GM18519 (cell line): ENCODE data around the gene ESPNL.
A peak's percentile ranks its signal among the peaks of the same experiment; 100 is the strongest.

Experiments
- ATAC-seq: cut with Tn5 transposase; IDR thresholded peaks from one replicate; pipeline ENCODE4 v1.9.1; 2021; ENCODE audit warnings: mild to moderate bottlenecking, moderate library complexity; ENCODE audit not compliant: unreplicated experiment, low FRiP score

Gene ESPNL

DNA sequence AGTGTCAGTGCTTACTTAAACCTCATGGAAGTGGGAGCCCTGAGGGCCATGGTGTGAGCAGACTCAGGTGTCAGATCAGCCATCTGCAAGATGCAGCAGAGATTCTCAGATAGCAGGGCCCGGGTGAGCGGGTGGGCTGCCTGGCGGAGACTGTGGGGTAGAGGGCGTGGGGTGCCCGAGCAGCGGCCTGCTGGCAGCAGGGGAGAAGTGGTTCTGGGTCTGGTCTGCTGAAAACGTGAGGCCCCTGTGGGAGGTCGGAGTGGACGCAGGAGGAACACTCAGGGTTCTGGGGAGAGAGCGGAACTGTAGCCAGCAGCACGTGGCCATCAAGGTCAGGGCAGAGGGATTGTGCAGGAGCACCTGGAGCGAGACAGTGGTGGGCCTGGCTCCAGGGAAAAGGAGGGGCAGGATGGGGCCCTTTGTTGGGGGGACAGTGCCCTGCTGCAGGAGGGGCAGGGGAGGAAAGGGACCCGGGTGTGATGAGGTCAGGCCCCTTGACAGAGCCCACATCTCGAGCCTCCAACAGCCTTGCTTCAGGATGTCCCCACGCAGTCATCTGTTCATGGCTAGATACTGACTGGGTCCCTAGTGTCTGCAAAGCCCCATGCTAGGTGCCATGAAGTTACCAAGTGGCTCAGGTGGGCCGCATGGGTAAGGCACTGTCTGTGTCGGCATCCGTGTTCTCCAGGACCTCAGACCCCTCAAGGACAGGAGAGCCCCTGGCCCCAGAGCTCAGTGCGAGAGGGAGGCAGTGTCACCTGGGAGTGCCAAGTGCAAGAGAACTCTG is 2.7 kb upstream of the ESPNL start:
- ATAC-seq: no peak

DNA sequence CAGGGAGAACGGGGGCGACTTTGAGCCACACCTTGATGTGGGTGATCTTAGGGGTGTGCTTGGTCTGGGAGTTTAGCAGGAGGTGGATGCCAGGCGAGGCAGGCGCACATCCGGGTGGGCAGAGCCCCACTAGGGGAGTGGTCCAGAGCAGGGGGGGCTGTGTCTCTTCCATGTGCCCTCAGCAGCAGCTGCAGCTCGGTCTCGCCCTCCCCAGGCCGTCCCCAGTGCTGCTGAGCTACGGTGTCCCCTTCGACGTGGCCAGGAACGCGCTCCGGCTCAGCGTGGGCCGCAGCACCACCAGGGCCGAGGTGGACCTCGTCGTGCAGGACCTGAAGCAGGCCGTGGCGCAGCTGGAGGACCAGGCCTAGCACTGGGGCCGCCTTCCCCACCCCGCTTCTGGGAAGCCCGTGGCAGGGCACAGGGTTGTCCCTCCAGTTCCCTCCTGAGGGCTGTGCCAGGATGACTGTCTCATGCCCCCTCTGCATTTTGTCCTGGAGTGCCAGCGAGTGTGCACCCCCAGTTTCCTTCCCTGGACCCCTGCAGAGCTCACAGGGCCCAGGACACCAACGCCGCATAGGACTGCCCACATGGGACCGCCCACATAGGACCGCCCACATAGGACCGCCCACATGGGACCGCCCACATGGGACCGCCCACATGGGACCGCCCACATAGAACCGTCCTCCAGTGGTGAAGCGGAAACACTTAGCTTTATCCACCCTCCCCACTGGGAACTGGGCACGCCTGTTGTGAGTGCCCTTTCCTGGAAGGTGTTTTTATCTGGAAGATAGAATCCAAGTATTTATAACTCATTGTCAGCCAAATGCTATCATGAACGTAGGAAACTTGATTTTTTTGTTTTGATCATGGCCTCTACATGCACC is 1.9 kb upstream of the ESPNL start:
- no peak for ATAC-seq

GRCh38 chr2:238098901-238099713 is 1.0 kb upstream of the ESPNL start:
- ATAC-seq: no peak

DNA sequence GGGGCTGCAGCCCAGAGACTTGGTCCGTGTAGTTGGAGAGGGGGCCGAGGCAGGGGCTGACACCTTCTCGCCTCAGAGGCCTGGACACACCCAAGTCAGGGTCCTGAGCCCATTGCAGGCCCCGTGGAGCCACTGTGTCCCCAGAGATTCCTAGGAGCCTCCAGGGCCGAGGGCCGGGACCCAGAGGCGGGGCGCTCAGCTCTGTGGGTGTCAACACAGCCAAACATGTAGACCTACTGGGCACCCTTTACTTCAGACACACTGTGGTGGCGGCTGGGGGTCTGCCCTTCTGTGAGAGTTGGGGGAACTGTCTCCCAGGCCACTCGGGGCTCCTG is 459 bp upstream of the ESPNL start:
- no peak for ATAC-seq

DNA sequence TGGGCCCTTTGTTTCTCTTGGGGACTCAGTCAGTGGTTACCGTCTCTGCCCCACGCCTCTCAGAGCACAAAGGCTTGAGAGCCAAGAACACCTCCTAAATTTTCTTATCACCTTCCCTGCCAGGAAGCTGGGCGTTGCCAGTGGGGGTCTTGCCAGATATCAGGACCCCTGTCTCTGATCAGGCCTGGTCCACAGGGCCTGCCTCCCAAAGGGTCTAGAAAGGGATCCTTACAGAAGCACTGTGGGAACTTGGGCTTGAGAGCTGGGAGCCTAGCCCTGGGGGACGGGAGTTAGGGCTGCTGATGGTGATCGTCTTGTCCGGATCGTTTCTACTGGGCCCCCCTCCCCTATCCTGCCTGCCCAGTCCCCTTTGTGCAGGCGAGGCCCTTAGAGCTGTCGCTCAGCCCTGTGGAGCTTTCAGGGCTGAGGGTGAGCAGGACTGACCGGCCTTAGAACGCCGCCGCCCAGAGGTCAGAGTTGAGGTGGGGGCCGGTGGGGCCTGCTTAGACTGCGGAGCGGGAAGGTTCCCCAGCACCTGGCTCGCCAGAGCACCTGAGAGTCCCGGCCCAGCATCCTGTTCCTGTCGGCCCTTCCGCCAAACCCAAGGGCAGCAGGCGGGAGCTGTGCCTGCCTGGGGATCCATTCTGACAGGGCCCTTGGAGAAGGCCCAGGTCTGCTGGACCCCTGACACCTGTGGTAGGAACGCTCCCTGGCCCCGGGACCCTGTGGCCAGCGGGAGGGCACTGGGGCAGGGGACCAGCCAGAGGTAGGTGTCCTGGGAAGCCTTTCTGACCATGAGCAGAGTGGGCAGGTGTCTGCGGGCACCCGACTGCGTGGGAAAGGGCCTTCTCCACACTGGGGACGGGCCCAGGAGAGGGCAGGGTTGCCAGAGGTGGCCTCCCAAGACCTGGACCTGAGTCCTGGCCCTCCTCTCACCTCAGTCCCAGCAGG is 956 bp downstream of the ESPNL start:
- ATAC-seq: no peak

DNA sequence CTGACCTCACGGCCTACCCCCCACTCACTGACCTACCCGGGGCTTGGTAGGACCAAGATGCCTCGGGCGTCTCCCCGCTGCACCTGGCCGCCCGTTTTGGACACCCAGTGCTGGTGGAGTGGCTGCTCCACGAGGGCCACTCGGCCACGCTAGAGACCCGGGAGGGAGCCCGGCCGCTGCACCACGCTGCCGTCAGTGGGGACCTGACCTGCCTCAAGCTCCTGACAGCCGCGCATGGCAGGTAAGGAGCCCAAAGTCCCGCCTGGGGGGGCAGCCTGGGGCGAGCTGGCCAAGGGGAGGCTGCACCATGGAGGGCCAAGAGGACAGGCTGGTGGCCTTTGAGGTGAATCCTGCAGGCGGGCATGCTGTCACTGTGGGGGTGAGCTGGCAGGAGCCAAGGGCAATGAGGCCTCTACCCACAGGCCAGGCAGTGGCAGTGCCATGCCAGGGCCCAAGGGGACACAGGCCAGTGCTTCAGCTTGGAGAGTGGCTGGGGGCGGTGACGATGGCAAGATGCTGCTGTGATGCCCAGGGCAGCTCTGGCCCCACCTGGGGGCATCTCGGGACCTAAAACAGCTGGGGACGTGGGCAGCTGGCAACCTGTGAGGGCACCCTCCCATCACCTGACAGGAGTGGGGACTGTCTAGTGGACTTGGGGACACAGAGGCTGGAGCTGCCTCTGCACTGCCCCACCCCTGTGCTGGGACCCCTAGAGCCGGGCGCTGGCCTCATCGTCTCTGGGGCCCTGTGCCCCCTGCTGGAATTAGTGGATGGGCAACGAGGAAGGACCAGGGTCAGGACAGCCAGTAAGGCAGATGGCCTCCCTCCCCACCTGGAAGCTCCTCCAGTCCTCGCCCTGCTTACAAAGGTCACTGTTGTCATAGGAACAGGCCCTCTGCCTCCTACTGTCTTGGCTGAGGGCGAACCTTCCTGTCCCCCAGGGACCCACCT is 2.0 kb downstream of the ESPNL start:
- no peak for ATAC-seq

GRCh38 chr2:238102865-238103264 is 2.7 kb downstream of the ESPNL start:
- no peak for ATAC-seq

DNA sequence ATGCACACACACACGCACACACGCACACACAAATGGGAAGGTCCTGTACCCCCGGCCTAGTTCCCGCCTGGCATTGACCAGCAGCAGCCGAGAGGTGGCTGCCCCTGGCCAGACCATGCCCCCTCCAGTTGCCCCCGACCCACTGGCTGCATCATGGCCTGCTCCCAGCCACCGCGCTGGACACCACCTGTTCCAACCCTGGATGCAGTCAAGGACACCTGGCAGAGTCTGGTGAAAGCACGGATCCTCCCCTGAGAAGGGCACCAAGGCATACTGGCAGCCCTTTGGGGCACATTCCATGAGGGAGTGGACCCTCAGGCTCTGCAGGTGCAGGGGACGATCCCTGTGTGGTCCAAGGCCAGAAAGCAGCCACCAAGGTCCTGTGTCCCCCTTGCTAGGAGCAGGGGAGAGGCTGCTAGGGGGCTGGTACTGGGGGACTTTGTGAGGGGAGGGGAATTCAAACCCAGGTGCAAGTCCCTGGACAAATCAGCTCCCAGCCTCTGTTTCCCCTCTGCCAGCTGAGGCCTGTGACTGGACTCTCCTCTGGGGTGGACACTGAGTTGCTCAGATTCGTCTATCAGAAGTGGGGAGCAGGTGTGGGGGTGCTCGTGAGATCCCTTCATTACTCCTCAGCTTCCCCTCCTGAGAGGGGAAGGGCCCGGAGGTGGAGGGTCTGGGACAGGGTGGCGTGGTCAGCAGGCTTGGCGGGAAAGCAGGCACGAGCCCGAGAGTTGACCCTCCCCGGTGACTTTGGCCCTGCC is 3.5 kb downstream of the ESPNL start:
- no peak for ATAC-seq

GRCh38 chr2:238104226-238104690 is 4.1 kb downstream of the ESPNL start:
- ATAC-seq: no peak

DNA sequence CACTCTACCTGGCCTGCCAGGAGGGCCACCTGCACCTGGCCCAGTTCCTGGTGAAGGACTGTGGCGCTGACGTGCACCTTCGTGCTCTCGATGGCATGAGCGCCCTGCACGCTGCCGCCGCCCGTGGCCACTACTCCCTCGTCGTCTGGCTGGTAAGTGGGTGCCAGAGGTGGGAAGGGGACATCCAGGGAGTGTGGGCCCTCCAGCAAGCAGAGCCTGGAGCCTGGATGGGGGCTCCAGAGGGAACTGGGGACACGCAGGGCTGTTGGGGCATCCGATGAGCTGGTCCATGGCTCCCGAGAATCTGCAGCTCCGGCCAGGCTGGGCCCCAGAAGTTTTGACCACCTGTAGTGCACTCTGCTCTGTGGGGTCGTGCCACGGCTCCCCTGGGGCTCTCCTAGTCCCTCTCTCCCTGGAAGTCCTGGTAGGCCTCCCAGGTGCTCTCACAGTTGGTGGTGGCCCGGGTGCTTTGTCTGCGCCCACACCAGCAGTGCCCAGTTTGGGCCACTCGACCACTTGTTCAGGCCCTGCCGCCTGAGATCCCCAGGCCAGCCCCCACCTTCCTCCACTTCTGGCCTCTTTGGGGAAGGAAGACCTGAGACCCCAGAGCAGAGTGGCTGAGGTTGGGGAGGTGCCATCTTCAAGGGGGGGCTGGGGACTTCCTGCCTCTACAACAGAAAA is 4.7 kb downstream of the ESPNL start:
- ATAC-seq: no peak

DNA sequence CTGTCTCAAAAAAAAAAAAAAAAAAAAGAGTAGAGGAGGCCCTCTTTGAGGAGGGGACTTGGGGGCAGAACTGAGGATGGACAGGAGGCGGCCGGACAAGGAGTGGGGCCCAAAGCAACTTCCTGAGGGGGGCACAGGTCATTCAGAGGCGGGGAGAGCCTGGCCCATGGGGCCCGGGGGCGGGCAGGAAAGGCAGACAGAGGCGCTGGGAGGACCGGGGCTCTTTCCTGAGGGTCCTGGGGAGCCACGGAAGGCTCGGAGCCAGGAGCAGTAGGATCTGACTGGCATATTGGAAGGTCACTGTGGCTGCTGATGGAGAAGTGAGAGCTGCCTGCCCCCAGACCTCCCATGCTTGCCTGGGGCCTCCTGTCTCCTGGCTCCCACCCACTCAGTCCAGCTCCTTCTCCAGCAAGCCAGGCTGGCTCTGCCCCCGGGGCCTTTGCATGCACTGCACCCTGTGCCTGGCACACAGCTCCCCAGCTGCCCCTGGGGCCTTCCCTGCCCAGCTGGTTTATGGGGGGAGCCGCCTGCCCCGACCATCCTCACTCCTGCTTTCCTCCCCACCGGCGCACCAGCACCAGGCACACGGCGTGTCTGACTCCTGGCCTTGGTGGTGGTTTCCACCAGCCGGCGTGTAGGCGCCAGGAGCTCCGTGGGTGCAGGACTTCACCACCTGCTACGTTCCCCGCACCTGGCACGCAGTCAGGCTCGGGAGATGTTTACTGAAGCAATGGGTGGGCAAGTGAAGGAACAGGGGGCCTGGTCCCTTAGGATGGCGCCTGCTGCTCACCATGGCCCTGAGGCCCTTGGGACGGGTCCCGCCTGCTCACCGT is 5.6 kb downstream of the ESPNL start:
- ATAC-seq: no peak

DNA sequence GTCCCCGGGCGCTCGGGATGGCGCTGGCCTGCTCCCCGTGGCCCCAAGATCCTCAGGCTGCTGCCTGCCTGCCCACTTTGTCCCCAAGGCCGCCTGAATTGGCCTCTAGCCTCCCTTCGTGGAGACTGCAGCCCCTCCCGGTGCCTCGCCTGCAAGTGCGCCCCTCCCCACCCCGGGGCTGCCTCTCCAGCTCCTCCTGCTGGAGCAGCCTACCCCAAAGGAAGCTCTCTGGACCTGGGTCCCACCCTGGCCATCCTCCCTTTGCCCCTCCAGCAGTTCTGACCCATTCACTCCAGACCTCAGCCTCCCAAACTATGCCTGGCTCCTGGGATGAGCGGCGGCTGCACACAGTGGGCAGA is 6.2 kb downstream of the ESPNL start:
- ATAC-seq: no peak

GRCh38 chr2:238106698-238107524 is 6.8 kb downstream of the ESPNL start:
- no peak for ATAC-seq

DNA sequence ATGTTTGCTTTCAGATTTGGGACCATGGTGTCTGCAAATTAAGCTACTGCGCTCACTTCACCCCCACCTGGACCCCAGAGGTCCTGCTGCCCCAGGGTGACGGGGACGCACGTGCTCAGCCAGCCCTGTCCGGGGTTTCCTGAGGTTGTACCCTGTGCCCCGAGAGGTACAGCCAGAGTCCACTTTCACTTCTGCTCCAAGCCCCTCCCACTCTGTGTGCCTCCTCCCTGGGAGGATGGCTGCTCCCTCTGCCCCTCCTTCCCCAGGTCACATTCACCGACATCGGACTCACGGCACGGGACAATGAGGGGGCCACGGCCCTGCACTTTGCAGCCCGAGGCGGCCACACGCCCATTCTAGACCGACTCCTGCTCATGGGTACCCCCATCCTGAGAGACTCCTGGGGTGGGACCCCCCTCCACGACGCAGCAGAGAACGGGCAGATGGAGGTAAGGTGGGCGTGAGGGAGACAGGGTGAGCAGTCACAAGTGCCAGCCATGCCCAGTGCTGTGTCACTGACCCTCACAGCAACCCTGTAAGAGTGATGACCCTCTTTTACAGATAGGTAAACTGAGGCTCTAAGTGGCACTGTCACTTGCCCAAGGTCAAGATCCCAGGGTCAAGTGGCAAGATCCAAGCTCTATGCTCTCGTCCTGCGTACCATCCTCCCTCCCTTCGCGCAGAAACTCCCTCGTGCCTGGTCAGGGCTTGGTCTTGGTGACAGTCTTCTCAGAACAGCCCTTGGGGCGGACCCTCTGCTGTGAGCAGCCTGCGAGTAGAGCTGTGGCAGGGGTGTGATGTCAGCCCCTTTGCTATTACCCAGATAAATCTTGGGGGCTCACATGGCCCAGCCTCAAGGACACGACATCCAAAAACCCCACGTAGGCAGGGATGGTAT is 7.6 kb downstream of the ESPNL start:
- ATAC-seq: peak; percentile 68
